Effector CD8-positive, alpha-beta T cell (primary cell): ENCODE data around the gene ALKBH3.

Experiments used
- DNase-seq: peaks from one replicate; lab custom pipeline; 2025; lab: John Stamatoyannopoulos, UW
- total RNA-seq, 4 experiments: gene quantifications; one replicate each; lab custom pipeline; 2026; lab: John Stamatoyannopoulos, UW

Gene ALKBH3
- 25.8 to 44.7 (median 28.9) reads per million in 4 experiments for total RNA-seq

GRCh38 chr11:43880640-43881159 lies at the start of gene ALKBH3:
TSS of gene ALKBH3 (plus strand) at chr11:43880831. CDS start at chr11:43882653, 1,822 bp downstream.
- DNase-seq: peak; percentile 82

DNA sequence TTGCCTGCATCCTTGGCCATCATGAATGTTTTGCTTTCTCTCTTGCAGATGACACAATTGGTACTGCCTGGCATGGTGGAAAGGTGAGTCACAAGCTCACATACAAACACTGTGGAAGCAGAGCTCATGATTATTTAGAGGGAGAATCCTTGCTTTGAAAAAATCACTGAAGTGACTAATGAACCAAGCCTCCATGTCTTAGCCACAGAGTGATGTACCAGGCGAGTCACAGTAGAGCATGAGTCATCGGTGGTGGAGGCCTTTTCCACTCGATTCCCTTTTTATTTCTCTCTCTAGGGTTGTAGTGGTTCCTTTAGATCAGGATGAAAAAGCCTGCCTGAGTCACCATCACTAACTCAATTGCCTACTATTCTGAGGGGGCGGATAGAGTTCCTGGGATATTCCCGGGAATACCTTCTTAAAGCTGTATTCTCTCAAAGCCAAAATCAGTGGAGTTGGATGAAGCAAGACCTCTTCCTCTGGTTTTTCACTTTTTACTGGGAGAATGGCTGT lies 49.6 kb upstream of the ALKBH3 start:
- DNase-seq: no peak

DNA sequence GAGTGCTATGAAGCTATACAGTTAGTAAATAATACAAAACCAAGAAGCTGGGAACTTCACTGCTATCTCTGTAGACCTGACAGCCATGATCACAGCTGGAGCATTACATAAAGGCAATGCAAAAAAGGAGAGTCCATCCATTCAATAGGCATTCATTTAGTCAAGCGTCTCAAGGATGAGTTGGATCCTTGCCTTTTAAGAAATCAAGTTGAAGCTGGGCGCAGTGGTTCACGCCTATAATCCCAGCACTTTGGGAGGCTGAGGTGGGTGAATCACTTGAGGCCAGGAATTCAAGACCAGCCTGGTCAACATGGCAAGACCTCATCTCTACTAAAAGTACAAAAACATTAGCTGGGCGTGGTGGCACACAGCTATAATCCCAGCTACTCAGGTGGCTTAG lies 48.1 kb upstream of the ALKBH3 start:
- DNase-seq: no peak

DNA sequence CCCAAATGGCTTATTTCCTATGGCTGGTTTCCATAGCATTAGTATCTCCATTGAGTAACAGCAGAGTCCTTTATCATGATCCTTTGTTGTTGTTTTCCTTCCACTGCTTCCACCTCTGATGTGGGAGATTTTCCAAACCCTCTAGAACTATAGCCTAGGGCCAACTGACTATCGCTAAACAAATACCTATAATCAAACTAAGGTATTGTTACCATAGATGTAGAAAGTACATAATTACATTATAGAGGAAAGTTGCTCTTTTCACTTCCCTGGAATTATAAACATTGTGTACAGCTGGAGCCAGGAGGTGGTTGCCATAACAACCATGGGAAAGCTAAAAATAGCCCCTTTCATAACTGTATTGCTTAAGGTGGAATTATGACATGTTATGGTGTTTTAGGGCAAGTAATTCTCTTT lies 47.0 kb upstream of the ALKBH3 start:
- DNase-seq: no peak

DNA sequence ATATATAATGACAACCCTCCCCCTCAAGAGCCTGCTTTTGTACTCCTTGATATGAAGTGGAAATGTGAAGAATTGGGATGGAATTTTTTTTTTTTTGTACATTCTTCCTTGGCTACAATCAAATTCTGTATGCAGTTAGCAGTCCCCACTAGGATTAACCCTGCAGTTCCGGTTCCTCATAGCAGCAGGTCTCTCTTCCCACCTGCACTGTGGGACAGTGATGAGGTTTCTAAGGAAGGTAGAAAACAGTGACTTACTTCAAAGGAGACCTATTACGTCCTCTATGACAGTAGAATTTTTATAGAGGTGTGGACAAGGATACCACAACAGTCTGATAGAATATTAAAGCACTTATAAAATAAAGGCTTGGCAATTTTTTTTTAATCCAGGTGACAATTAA lies 46.3 kb upstream of the ALKBH3 start:
- DNase-seq: no peak

DNA sequence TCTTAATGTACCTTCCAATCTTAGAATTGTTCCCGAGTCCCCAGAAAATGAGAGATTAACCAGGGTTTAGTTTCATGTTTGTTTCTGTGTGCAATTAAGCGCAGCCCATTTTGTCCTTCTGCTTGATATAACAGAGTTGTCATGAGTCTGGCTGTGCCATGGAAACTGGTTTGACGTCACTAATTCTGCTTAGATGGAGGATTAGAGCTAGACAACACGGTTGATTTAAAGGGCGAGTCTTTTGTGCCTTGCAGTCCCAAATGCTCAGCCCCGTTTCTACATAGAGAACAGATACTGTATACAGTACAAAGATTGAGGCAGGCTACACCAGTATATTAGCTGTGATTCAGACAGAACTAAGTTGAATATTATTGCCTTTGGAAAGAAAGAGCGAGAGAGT lies 45.5 kb upstream of the ALKBH3 start:
- DNase-seq: no peak

GRCh38 chr11:43837879-43838278 lies 42.8 kb upstream of the ALKBH3 start:
- no peak for DNase-seq

- DNase-seq: no peak
These were observed 38.6 kb upstream of the ALKBH3 start for GRCh38 chr11:43842021-43842420.

- no peak for DNase-seq
These were observed 34.8 kb upstream of the ALKBH3 start for GRCh38 chr11:43845816-43846215.

- peak; percentile 12 for DNase-seq
These were observed 28.5 kb upstream of the ALKBH3 start for GRCh38 chr11:43852057-43852636.

GRCh38 chr11:43853781-43854180 lies 26.9 kb upstream of the ALKBH3 start:
- no peak for DNase-seq

GRCh38 chr11:43856993-43857392 lies 23.6 kb upstream of the ALKBH3 start:
- DNase-seq: no peak

DNA sequence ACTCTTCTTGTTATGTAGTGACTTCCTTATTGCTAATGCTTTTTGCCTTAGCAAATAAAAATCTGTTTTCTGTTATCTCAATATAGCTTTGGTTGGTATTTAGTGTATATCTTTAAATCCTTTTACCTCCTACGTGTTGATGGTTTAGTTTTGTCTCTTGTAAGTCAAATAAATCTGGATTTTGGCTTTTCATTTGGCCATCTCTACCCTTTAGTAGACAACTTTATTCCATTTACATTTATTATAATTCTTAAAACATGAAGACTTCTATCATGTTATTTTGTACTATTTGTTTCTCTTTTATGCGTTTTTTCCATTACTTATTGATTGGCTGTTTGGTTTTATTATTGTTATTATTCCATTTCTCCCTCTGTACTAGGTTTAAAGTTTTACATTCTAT lies 19.5 kb upstream of the ALKBH3 start:
- DNase-seq: no peak

- DNase-seq: no peak
These were observed 14.1 kb upstream of the ALKBH3 start for GRCh38 chr11:43866520-43866919.

DNA sequence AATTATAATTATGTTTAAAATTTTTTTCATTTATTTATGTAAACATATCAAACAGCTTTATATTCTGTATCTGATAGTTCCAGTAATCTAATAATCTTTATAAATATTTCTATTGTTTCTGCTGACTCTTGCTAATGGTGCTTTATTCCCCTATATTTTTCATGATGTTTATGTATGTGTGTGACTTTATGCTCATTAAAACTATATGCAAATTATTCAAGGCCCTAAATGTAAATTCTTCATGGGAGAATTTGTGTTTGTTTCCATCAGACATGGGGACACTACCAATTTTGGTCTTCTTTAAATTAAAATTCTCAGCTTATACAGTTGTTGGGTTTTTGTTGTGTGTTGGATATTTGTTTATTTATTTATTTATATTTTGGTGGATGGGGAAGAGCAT lies 13.7 kb upstream of the ALKBH3 start:
- DNase-seq: no peak

- no peak for DNase-seq
These were observed 11.6 kb upstream of the ALKBH3 start for GRCh38 chr11:43868852-43869567.

- DNase-seq: no peak
These were observed 9.6 kb upstream of the ALKBH3 start for GRCh38 chr11:43871051-43871450.

DNA sequence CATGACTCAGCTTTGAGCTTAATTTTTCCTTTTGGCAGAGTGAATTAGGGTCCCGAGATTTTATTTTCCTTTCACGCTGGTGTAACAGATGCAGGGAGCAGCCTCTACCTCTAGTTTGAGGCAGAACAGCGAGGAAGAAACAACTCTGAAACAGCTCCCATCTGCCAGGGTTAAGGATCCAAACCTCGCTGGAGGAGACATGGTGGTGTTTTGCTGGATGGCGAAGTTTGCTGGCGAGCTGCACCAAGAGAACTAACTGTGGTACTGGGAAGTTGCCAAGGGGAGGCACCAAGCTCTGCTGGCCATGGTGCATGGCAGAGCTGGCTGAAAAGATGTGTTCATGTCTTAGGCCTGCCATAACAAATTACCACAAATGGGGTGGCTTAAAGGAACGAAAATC lies 7.6 kb upstream of the ALKBH3 start:
- DNase-seq: no peak

DNA sequence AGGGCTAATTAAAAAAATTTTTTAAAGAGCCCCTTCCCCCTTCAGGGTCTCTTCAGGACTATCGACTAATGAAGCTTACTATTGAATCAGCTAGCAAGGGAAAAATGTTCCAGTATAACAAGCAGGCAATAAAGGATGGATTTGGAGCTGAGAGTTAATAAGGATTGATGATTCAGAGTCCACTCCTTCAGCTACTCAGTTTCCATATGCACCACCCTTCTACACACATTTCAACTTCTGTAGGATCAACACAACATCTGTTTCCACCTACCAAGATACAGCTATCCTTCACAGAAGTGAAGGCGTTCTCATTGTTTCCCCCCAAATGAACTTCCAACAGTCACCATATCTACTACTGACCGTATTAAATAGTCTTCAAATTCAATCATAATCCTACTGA lies 6.6 kb upstream of the ALKBH3 start:
- DNase-seq: no peak

GRCh38 chr11:43874738-43875137 lies 5.9 kb upstream of the ALKBH3 start:
- DNase-seq: no peak

- DNase-seq: no peak
These were observed 617 bp upstream of the ALKBH3 start for GRCh38 chr11:43879789-43880639.

DNA sequence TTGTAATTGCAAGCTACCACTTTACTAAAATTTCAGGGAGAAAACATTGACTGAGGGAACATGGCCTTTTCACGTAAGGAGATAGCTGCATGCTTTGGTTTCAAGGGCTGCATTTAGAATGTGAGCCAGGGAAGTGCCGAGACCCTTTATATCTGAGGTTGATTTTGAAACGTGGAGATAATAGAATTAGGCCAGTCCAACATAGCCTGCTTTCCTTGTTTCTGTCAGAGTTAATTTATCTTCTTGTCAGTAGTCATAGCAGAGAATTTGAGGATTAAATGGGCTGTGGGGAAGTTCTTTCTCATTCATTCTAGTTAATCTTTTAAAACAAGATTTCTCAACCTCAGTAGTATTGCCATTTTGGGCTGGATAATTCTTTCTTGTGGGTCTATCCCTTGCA lies 12.2 kb downstream of the ALKBH3 start:
- DNase-seq: no peak
